Measurements from ENCODE around the gene HPS6.

The HPS6 gene

DNA sequence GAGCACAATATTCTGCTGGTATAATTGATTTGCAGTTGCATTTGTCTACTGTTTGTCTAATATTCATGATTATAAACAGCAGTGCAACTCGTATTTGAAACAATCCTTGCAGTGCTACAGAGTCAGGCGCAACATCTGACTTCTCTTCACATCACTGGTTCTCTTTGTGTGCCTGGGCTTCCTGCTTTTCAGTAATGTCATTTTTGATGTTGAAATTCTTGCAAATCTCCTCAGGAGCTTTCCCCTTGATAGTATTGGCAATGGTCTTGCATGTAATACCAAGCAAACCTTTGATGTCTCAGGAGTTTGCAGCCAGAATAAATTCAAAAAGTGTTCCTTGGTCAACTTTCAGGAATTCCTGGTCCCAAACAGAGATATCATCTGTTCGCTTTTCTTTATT is 20.2 kb downstream of the HPS6 start:
- no peaks in the 10 kb centered on the region for H3K79me2 ChIP-seq (ENCODE audit: control insufficient read depth, low read length)

DNA sequence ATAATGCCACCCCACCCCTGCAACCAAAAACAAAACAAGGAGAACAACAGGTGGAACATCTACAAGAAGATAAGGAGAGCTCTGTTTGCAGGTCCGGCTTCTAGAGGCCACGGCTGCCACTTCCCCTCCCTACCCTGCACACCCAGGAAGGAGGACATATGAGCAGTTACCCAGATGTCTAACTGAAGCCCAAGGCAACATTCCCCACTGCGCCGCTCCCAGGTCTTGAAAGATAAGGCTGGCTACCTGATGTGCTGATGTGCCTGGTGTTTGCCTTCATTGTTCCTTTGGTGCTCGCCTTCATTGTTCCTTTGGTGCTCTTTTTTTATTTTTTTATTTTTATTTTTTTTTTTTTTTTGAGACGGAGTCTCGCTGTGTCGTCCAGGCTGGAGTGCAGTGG is 21.0 kb downstream of the HPS6 start:
- Histone ChIP-seq H3F3A (ENCODE audit: control insufficient read depth, insufficient read depth) (no peaks in the 10 kb centered on the region), H3K36me3 (ENCODE audit: control insufficient read depth, low read length) (no peaks in the 10 kb centered on the region), H3K79me2 (ENCODE audit: control insufficient read depth, low read length) (no peaks in the 10 kb centered on the region), H4K20me1 (ENCODE audit: control insufficient read depth, insufficient read depth, low read depth, low read length) (no peaks in the 10 kb centered on the region), H3K27me3 (ENCODE audit: control insufficient read depth, low read length) (peaks cover under 1% of the 10 kb centered on the region; the same call in 1 of the 2 replicates), H3K4me2 (ENCODE audit: low read length) (no peak overlapping the region), H3K4me1 (ENCODE audit: control insufficient read depth, low read length) (no peaks in the 10 kb centered on the region), H3K9me2 (replicated peaks; ENCODE audit: control insufficient read depth, low read length) (no peaks in the 10 kb centered on the region), H3K4me3 (ENCODE audit: low read length) (no peak overlapping the region), H3K9me3 (ENCODE audit: control insufficient read depth, insufficient read depth, low read length) (no peaks in the 10 kb centered on the region), H3K27ac (ENCODE audit: low read depth, low read length) (no peak overlapping the region)
- TF ChIP-seq, protein P1, sequence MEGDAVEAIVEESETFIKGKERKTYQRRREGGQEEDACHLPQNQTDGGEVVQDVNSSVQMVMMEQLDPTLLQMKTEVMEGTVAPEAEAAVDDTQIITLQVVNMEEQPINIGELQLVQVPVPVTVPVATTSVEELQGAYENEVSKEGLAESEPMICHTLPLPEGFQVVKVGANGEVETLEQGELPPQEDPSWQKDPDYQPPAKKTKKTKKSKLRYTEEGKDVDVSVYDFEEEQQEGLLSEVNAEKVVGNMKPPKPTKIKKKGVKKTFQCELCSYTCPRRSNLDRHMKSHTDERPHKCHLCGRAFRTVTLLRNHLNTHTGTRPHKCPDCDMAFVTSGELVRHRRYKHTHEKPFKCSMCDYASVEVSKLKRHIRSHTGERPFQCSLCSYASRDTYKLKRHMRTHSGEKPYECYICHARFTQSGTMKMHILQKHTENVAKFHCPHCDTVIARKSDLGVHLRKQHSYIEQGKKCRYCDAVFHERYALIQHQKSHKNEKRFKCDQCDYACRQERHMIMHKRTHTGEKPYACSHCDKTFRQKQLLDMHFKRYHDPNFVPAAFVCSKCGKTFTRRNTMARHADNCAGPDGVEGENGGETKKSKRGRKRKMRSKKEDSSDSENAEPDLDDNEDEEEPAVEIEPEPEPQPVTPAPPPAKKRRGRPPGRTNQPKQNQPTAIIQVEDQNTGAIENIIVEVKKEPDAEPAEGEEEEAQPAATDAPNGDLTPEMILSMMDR (IDR thresholded peaks at IDR 0.05; ENCODE audit: low read depth, low read length, poor library complexity, severe bottlenecking), result no peak
- no peak for TF ChIP-seq EZH2phosphoT487 (IDR thresholded peaks at IDR 0.05; ENCODE audit: borderline replicate concordance, low read length)

More for the DNA sequence above, 20.2 kb downstream of the HPS6 start:
- no peak overlapping the region for H3K4me2 ChIP-seq (ENCODE audit: low read length)
- H3K9me2 ChIP-seq (replicated peaks; ENCODE audit: control insufficient read depth, low read length), result no peaks in the 10 kb centered on the region
- H3K36me3 ChIP-seq (ENCODE audit: control insufficient read depth, low read length), result no peaks in the 10 kb centered on the region
- no peak overlapping the region for H3K27ac ChIP-seq (ENCODE audit: low read depth, low read length)
- no peak for TF ChIP-seq EZH2phosphoT487 (IDR thresholded peaks at IDR 0.05; ENCODE audit: borderline replicate concordance, low read length)
- TF ChIP-seq, protein P1 (IDR thresholded peaks at IDR 0.05; ENCODE audit: low read depth, low read length, poor library complexity, severe bottlenecking), result no peak
- H3K9me3 ChIP-seq (ENCODE audit: control insufficient read depth, insufficient read depth, low read length), result no peaks in the 10 kb centered on the region
- H3K4me3 ChIP-seq (ENCODE audit: low read length), result no peak overlapping the region
- H4K20me1 ChIP-seq (ENCODE audit: control insufficient read depth, insufficient read depth, low read depth, low read length), result no peaks in the 10 kb centered on the region
- H3K27me3 ChIP-seq (ENCODE audit: control insufficient read depth, low read length), result peaks cover 7% of the 10 kb centered on the region
- H3K4me1 ChIP-seq (ENCODE audit: control insufficient read depth, low read length), result no peaks in the 10 kb centered on the region
- H3F3A ChIP-seq (ENCODE audit: control insufficient read depth, insufficient read depth), result no peaks in the 10 kb centered on the region

DNA sequence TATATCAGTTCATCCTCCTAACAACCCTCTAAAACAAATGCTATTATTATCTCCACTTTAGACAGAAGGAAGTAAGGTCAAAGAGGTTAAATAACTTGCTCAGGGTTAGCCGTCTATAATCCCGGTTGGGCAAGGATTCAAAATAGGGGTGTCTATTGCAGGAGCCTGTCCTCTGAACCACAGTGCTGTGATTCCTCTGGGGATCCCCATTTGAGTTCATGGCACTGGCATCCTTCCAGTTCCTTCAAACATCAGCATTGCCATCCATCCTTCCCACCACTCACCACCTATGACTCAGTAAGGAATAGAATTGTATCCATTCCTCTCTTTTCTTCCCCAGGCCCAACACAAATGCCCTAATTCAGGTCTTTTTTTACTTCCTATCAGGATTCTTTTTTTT is 25.6 kb downstream of the HPS6 start:
- H4K20me1 ChIP-seq (ENCODE audit: control insufficient read depth, insufficient read depth, low read depth, low read length), result no peaks in the 10 kb centered on the region
- no peak overlapping the region for H3K4me3 ChIP-seq (ENCODE audit: low read length)
- no peaks in the 10 kb centered on the region for H3K36me3 ChIP-seq (ENCODE audit: control insufficient read depth, low read length)
- no peaks in the 10 kb centered on the region for H3K79me2 ChIP-seq (ENCODE audit: control insufficient read depth, low read length)
- no peaks in the 10 kb centered on the region for H3F3A ChIP-seq (ENCODE audit: control insufficient read depth, insufficient read depth)
- H3K4me2 ChIP-seq (ENCODE audit: low read length), result no peak overlapping the region
- TF ChIP-seq, protein P1 (IDR thresholded peaks at IDR 0.05; ENCODE audit: low read depth, low read length, poor library complexity, severe bottlenecking), result no peak
- TF ChIP-seq EZH2phosphoT487 (IDR thresholded peaks at IDR 0.05; ENCODE audit: borderline replicate concordance, low read length), result no peak
- H3K9me3 ChIP-seq (ENCODE audit: control insufficient read depth, insufficient read depth, low read length), result no peaks in the 10 kb centered on the region
- no peaks in the 10 kb centered on the region for H3K9me2 ChIP-seq (replicated peaks; ENCODE audit: control insufficient read depth, low read length)
- no peak overlapping the region for H3K27ac ChIP-seq (ENCODE audit: low read depth, low read length)
- no peaks in the 10 kb centered on the region for H3K4me1 ChIP-seq (ENCODE audit: control insufficient read depth, low read length)
- H3K27me3 ChIP-seq (ENCODE audit: control insufficient read depth, low read length), result no peaks in the 10 kb centered on the region

DNA sequence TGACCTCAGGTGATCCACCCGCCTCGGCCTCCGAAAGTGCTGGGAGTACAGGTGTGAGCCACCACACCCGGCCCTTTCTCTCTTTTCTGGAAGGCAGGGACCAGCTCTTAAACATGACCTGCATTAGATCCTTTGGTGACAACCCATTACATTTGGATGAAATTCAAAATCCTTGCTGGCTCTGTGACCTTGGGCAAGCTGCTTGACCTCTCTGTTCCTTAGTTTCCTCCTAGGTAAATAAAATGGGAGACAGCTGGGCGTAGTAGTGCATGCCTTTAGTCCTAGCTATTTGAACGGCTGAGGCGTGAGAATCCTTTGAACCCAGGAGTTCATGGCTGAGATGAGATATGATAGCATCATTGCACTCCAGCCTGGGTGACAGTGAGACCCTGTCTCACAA is 31.3 kb downstream of the HPS6 start:
- no peaks in the 10 kb centered on the region for H3F3A ChIP-seq (ENCODE audit: control insufficient read depth, insufficient read depth)
- no peaks in the 10 kb centered on the region for H3K36me3 ChIP-seq (ENCODE audit: control insufficient read depth, low read length)
- no peak overlapping the region for H3K4me2 ChIP-seq (ENCODE audit: low read length)
- no peaks in the 10 kb centered on the region for H3K9me2 ChIP-seq (replicated peaks; ENCODE audit: control insufficient read depth, low read length)
- H3K27me3 ChIP-seq (ENCODE audit: control insufficient read depth, low read length), result no peaks in the 10 kb centered on the region
- H3K4me3 ChIP-seq (ENCODE audit: low read length), result no peak overlapping the region
- TF ChIP-seq, protein P1 (IDR thresholded peaks at IDR 0.05; ENCODE audit: low read depth, low read length, poor library complexity, severe bottlenecking), result no peak
- TF ChIP-seq EZH2phosphoT487 (IDR thresholded peaks at IDR 0.05; ENCODE audit: borderline replicate concordance, low read length), result no peak
- no peak overlapping the region for H3K27ac ChIP-seq (ENCODE audit: low read depth, low read length)
- no peaks in the 10 kb centered on the region for H4K20me1 ChIP-seq (ENCODE audit: control insufficient read depth, insufficient read depth, low read depth, low read length)
- no peaks in the 10 kb centered on the region for H3K9me3 ChIP-seq (ENCODE audit: control insufficient read depth, insufficient read depth, low read length)
- no peaks in the 10 kb centered on the region for H3K79me2 ChIP-seq (ENCODE audit: control insufficient read depth, low read length)
- H3K4me1 ChIP-seq (ENCODE audit: control insufficient read depth, low read length), result no peaks in the 10 kb centered on the region
